MG63 (cell line): ENCODE measurements around the gene ASXL2. TPM values are rescaled to one million over a fixed set of nuclear protein-coding genes. Genes with fewer than 3 reads are reported as not detected.
"Not testable (repeated sequence)": the region's sequence is repeated elsewhere in the genome, so short reads cannot be mapped to it uniquely, and the experiment has no call there.

Experiments used
- DNase-seq: peaks from one replicate; pipeline ENCODE4 v3.0.0-alpha.2; 2020
- H3K27me3 ChIP-seq: fragments of 250-450 bp; sonication (Bioruptor Pico); 2 replicates; pipeline ENCODE4 v1.5.1; 2020; ENCODE audit warnings: mild to moderate bottlenecking, moderate library complexity
- H3K36me3 ChIP-seq: fragments of 250-450 bp; sonication (Bioruptor Pico); 2 replicates; pipeline ENCODE4 v1.5.1; 2020; ENCODE audit warnings: mild to moderate bottlenecking, moderate library complexity
- H3K4me3 ChIP-seq: fragments of 250-450 bp; sonication (Bioruptor Pico); 2 replicates; pipeline ENCODE4 v1.5.1; 2020; ENCODE audit warnings: mild to moderate bottlenecking, moderate library complexity
- H3K9me3 ChIP-seq: fragments of 250-450 bp; sonication (Bioruptor Pico); 2 replicates; pipeline ENCODE4 v1.5.1; 2020; ENCODE audit warnings: mild to moderate bottlenecking, moderate library complexity
- total RNA-seq: library from RNA; depleted of rRNA; stranded (reverse); fragments of >200 nt; shearing (Covaris generic); gene quantifications from 2 replicates; pipeline ENCODE4 v1.2.3, GENCODE V29; 2014; ENCODE audit warnings: low replicate concordance

Gene ASXL2
- total RNA-seq, 1 experiment from 2014 or later = 3.6 TPM

DNA sequence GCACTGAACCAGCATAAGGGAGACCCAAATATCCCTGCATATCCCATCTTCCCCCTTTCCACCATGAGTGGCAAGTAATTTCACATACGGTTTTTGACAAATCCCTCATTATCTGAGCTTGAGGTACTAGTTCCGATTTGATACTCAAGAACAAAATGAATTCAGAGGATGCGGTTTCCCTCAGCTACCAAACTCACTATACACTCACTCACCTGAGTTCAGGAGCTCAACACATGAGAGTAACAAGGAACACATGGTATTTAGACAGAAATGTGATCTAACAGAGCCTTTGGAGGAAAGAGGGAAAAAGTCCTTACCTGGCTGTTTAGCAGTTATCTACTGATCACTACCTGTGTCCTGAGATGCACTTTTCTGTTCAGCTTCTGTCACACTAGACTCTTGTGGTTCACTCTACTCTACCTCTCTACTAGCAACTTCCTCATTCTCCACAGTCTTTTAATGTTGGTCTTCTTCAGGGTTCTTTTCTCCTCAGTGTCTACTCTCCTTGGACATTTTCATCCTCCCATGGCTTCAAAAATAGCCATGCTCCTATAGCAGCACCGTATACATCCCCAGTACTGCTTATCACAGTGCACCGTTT is 25.1 kb downstream of the ASXL2 start:
- Histone ChIP-seq H3K27me3 (no peaks in the 10 kb centered on the region), H3K4me3 (no peak overlapping the region), H3K9me3 (no peaks in the 10 kb centered on the region), H3K36me3 (peaks cover 3% of the 10 kb centered on the region; the same call in 1 of the 2 replicates)
- DNase-seq = no peak

DNA sequence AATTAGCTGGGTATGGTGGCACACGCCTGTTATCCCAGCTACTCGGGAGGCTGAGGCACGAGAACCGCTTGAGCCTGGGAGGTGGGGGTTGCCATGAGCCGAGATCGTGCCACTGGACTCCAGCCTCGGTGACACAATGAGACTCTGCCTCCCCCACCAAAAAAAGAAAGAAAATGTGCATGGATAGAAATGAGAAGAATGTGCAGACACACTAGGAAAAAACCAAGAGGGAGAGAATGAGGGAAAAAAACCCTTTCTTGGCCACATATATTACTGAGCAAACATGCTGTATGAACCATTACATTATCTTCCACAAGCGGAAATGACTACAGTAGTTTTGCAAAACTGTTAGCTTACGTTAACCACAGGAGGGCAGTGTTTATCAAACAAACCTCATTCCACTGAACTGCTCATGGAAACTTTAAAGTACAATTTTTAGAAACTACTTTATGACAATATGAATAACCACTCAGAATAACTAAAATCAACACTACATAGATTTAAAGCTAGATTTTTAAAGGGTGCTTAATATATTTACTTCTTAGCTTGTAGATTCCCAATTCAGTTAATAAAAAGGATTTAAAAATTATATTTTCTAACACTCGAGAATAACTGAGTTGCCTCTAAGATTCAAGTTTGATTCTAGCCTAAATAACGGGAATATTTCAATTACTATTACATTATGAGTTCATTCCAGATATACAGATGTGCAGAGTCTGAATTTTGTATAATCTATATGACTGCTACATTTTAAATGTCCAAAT is 26.4 kb downstream of the ASXL2 start:
- Histone ChIP-seq H3K9me3 (no peaks in the 10 kb centered on the region), H3K36me3 (peaks cover 3% of the 10 kb centered on the region; the same call in 1 of the 2 replicates), H3K4me3 (peak overlapping the region; percentile 5; the same call in 1 of the 2 replicates), H3K27me3 (no peaks in the 10 kb centered on the region)
- DNase-seq = no peak

DNA sequence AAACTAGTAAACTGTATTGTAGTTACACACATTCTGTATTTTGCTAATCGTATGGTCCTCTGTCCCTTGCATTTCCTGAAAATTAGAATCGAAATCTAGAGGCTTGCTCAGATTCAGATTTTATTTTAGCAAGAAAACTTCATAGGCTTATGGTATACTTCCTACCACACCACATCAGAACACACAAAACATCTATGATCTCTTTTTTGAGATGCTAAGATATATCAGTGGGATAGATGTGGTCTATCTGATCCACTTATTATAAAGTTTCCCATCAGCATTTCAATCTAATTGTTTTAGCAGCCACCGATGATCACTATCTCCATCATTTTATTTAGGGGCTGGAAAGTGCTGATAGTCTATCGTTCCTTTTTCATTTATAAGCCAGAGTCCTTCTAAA is 27.9 kb downstream of the ASXL2 start:
- H3K36me3 ChIP-seq, H3K4me3 ChIP-seq, DNase-seq, H3K9me3 ChIP-seq, H3K27me3 ChIP-seq: not testable (repeated sequence)

DNA sequence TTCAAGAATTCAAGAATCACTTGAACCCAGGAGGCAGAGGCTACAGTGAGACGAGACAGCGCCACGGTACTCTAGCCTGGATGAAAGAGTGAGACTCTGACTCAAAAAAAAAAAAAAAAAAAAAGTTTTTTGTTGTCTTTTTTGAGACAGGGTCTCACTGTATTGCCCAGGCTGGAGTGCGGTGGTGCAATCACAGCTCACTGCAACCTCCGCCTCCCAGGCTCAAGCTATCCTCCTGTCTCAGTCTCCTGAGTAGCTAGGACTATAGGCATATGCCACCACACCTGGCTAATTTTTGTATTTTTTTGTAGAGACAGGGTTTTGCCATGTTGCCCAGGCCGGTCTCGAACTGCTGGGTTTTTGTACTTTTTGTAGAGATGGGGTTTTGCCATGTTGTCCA is 28.9 kb downstream of the ASXL2 start:
- not testable (repeated sequence) for H3K4me3 ChIP-seq, H3K36me3 ChIP-seq, H3K27me3 ChIP-seq, H3K9me3 ChIP-seq, DNase-seq

DNA sequence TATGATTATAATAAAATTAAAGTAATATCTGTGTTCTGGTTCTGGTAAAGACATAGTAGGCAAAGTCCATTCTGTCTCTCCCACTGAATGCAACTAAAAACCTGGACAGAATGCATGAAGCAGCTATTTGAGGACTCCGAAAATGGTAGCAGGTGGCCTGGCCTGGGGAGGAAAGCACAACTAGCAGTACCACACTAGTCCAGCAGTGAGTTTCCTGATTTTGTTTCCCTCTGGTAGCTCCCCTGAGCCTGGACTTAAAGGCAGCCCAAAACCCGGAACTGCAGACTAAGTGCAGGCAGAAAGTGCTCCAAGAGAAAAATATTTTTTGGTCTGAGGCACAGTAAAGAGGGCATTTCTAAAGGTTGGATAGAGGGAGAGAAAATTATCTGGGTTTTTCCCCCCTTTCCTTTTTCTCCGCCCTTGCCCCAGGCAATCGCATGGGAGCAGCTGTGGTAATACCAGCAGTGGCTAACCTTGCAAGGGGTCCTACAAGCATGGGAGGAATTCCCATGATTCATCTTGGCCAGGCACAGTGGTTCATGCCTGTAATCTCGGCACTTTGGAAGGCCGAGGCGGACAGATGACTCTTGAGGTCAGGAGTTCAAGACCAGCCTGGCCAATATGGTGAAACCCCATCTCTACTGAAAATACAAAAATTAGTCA is 32.3 kb downstream of the ASXL2 start:
- Histone ChIP-seq H3K9me3 (no peaks in the 10 kb centered on the region), H3K4me3 (no peak overlapping the region), H3K36me3 (peaks cover 5% of the 10 kb centered on the region; the same call in 1 of the 2 replicates), H3K27me3 (no peaks in the 10 kb centered on the region)
- no peak for DNase-seq

DNA sequence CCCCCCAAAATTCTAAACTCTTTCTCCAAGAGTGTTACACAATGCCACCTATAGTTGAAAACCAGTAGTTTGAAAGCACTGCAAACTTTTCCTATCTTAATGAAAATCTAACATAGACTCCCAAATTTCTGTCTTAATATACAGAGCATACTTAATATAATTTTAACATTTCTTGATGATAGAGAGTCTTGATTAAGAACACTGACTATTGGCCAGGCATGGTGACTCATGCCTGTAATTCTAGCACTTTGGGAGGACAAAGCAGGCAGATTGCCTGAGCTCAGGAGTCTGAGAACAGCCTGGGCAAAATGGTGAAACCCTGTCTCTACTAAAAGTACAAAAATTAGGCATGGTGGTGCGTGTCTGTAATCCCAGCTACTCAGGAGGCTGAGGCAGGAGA is 34.2 kb downstream of the ASXL2 start:
- no peaks in the 10 kb centered on the region for H3K9me3 ChIP-seq
- no peak overlapping the region for H3K4me3 ChIP-seq
- H3K27me3 ChIP-seq = no peaks in the 10 kb centered on the region
- H3K36me3 ChIP-seq = peaks cover 5% of the 10 kb centered on the region; the same call in 1 of the 2 replicates
- DNase-seq = peak; percentile 15

DNA sequence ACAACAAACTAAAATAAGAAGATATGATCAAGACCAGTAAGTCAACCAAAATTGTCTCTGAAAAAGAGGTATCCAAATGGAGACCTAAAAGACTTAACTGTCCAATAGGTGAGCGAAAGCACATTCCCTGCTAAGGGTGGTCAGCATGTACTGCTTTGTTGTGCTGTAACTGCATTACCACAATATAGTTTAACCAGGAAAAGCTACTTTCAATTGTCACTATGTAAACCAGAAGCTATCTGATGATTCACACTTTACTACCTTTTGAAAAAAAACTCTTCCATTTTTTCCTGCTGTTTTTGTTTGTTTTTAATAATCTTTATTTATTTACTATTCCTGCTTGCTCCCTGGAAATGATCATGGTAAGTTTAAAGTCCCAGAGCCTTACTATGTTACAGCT is 36.1 kb downstream of the ASXL2 start:
- Histone ChIP-seq H3K9me3 (no peaks in the 10 kb centered on the region), H3K4me3 (no peak overlapping the region), H3K36me3 (peaks cover 5% of the 10 kb centered on the region; the same call in 1 of the 2 replicates), H3K27me3 (no peaks in the 10 kb centered on the region)
- no peak for DNase-seq

DNA sequence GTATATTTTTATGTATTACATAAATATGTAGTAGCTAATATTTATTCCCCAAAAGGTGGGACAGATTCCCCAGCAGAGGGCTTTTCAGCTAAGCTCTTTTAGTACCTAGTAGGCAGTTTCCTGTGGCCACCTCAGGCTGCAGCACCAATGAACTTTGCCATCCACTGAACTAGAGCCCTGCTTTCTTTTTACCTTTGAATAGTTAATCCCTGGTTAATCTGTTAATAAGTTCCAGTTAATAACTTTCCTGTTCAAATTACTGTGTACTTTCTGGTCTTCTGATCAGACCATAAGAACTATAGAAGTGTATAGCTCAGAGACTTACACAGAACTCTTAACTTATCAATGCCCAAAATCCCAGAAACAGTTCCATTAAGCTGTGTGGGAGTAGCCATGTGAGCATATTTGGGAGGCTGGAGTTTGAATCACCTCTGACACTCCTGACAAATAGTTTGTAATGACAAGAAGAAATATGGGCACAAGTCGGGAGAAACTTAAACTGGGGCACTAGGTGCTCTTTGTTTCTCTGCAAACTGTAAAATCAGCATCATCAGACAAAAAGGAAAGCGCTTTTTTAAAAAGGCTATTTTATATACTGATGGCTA is 40.0 kb downstream of the ASXL2 start:
- H3K9me3 ChIP-seq = no peaks in the 10 kb centered on the region
- H3K36me3 ChIP-seq = peaks cover 4% of the 10 kb centered on the region; the same call in 1 of the 2 replicates
- no peaks in the 10 kb centered on the region for H3K27me3 ChIP-seq
- no peak for DNase-seq
- H3K4me3 ChIP-seq = no peak overlapping the region

DNA sequence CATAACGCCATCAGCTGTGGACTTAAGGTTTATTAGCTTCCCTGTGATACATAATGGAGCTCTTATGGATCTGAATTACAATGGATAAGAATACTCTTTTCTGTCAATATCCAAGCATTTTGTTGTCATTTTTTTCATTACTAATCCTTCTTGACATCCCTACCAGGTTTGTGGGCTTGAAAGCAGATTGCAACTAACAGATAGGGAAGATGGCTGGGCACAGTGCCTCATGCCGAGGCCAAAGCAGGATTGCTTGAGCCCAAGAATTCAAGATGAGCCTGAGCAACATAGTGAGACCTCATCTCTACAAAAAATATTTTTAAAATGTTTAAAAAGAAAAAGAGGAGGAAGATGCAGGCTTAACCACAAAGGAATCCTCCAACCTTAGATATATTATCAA is 42.4 kb downstream of the ASXL2 start:
- peaks cover 6% of the 10 kb centered on the region for H3K9me3 ChIP-seq
- H3K27me3 ChIP-seq = no peaks in the 10 kb centered on the region
- peaks cover 11% of the 10 kb centered on the region for H3K36me3 ChIP-seq
- H3K4me3 ChIP-seq = no peak overlapping the region
- DNase-seq = no peak

DNA sequence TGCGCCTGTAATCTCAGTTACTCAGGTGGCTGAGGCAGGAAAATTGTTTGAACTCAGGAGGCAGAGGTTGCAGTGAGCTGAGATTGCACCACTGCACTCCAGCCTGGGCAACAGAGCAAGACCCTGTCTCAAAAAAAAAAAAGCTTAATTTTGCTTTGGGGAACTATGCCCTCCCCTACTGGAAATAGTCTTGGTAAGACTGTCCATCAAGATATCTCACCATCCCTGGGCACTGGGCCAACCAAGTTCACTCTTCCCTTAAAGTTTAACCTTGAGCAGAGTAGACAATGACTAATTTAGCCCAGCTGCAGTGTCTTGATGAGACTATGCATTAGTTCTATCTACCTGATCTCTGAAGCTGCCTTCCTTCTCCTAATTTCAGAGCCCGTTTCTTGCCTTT is 44.7 kb downstream of the ASXL2 start:
- no peak for DNase-seq
- H3K4me3 ChIP-seq = no peak overlapping the region
- H3K9me3 ChIP-seq = peaks cover 6% of the 10 kb centered on the region
- no peaks in the 10 kb centered on the region for H3K27me3 ChIP-seq
- H3K36me3 ChIP-seq = peaks cover 11% of the 10 kb centered on the region

DNA sequence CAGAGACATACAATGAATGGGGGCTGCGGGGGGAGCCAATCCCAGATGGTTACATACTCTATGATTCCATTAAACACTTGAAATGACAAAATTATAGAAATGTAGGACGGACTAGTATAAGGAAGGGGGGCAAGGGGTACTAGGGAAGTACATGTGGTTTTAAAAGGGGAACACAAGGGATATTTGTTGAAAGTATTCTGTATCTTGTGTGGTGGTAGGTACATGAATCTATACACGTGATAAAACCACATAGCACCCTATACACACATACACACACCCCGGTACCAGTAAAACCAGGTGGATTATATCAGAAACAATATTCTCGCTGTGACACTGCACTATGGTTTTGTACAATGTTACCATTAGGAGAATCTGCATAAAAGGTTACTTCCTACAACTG is 45.4 kb downstream of the ASXL2 start:
- peaks cover 6% of the 10 kb centered on the region for H3K9me3 ChIP-seq
- no peak for DNase-seq
- H3K36me3 ChIP-seq = peaks cover 11% of the 10 kb centered on the region
- H3K4me3 ChIP-seq = no peak overlapping the region
- H3K27me3 ChIP-seq = no peaks in the 10 kb centered on the region

DNA sequence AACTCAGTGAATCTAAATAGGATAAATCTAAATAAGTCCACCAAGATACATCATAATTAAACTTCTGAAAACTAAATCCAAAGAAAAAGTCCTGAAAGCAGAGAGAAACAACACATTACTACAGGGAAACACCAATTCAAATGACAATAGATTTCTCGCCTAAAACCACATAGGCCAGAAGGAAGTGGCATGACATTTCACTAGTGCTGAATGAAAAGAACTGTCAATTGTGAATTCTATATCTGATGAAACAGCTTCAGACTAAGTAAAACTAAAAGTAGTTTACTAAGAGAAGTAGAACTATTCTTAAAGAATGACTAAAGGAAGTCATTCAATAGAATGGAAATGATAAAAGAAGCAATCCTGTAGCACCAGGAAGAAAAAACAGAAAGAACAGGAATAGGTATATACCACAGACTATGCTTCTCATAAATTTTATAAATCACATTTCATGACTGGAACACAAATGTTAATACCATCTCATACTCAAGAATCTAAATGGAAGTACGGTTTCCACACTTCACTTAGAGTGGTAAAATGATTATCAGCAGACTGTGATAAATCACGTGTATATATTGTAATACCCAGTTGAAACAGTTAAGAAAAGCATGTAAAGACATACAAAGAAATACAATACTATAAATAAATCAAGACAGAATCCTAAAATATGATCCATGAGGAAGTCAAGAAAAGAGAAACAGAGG is 46.4 kb downstream of the ASXL2 start:
- Histone ChIP-seq H3K4me3 (no peak overlapping the region), H3K36me3 (peaks cover 11% of the 10 kb centered on the region), H3K27me3 (no peaks in the 10 kb centered on the region), H3K9me3 (peaks cover 6% of the 10 kb centered on the region)
- DNase-seq = no peak

DNA sequence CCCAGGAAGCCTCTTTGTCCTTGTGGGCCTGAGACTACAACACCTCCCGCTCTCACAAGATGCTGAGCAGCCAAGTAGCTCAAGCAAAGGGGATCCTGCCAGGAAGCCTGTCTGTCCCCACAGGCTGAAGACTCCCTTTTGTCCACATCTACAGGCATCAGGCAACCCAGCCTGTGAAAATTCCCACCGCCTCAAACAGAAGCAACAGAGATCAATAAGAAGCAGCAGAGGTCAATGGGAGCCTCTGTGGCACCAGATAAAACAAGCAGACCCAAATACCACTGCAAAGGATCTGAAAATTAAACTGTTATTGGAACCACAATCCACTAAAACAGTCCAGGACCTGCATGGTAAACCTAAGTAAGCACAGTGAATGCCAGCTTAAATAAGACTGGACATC is 48.5 kb downstream of the ASXL2 start:
- H3K9me3 ChIP-seq = peaks cover 6% of the 10 kb centered on the region
- H3K27me3 ChIP-seq = no peaks in the 10 kb centered on the region
- DNase-seq = no peak
- peaks cover 11% of the 10 kb centered on the region for H3K36me3 ChIP-seq
- no peak overlapping the region for H3K4me3 ChIP-seq

DNA sequence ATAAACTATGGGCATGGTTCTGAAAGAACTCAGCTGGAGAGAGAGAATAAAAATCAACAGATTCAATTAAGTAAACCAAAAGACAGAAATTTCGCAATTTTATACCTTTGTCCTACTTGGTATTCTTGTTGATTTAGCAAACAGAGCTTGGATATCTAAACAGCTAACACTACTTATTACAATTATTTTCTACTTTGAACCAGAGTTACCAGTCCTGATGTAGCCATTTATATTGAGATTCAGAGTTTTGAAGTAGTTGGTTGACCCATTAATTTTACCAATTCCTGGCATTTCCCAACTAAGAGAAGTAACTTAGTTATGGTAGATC is 48.9 kb downstream of the ASXL2 start:
- no peaks in the 10 kb centered on the region for H3K27me3 ChIP-seq
- no peak for DNase-seq
- H3K9me3 ChIP-seq = peaks cover 6% of the 10 kb centered on the region
- H3K4me3 ChIP-seq = no peak overlapping the region
- H3K36me3 ChIP-seq = peaks cover 11% of the 10 kb centered on the region

DNA sequence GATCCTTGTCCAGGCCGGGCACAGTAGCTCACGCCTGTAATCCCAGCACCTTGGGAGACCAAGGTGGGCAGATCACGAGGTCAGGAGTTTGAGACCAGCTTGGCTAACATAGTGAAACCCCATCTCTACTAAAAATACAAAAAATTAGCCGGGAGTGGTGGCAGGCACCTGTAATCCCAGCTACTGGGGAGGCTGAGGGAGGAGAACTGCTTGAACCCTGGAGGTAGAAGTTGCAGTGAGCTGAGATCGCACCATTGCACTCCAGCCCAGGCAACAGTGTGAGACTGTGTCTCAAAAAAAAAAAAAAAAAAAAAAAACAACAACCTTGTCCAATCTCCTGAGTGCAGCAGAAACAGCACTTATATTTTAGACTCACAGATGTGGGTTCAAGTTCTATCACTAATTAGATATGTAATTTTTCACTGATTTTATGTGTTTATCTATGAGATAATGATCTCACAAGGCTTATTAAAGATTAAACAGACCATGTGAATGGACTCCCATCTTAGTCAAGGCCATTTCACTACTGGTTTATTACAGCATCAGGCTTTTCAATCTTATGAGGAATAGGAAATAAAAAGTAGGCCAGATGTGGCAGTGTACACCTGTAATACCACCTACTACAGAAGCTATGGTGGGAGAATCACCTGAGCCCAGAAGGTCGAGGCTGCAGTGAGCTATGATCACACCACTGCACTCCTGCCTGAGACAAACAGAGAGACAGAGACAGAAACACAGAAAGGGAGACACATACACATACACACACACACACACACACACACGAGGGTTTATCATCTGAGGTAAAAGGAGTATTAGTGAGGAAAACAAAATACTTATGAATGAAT is 49.5 kb downstream of the ASXL2 start:
- not testable (repeated sequence) for DNase-seq, H3K9me3 ChIP-seq, H3K27me3 ChIP-seq, H3K4me3 ChIP-seq, H3K36me3 ChIP-seq

DNA sequence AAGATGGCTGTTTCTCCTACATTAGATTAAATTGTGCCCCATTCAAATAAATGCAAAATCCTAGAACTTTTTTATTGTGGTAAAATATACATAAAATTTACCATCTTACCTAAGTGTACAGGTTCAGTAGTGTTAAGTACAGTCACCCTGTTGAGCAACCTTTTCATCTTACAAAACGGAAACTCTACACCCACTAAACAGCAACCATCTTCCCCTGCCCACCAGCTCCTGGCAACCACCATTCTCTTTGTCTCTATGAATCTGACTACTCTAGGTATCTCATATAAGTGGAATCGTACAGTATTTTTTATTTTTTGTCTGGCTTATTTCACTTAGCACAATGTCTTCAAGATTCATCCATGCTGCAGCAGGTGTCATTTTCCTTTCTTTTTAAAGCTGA is 53.0 kb downstream of the ASXL2 start:
- H3K4me3 ChIP-seq = no peak overlapping the region
- DNase-seq = no peak
- H3K27me3 ChIP-seq = no peaks in the 10 kb centered on the region
- H3K9me3 ChIP-seq = no peaks in the 10 kb centered on the region
- H3K36me3 ChIP-seq = no peaks in the 10 kb centered on the region
